HepG2 (cell line): ENCODE data around the gene ATG9A. TPM values are rescaled to one million over a fixed set of nuclear protein-coding genes. Genes with fewer than 3 reads are reported as not detected.

ENCODE experiments used
- ARID5B ChIP-seq: IDR thresholded peaks from 2 replicates; pipeline ENCODE4 v1.4.0; 2020; ENCODE audit warnings: mild to moderate bottlenecking, missing genetic modification reagents
- CEBPG ChIP-seq: IDR thresholded peaks from 2 replicates; pipeline ENCODE4 v1.6.1; 2016
- GFI1 ChIP-seq: sonication (generic); formaldehyde crosslinking; IDR thresholded peaks from 2 replicates; pipeline ENCODE4 v1.5.0; 2020; ENCODE audit warnings: missing genetic modification reagents, mild to moderate bottlenecking, borderline replicate concordance
- HDAC2 ChIP-seq: sonication (generic); formaldehyde crosslinking; IDR thresholded peaks from 2 replicates; pipeline ENCODE4 v1.4.0; 2020; ENCODE audit warnings: missing genetic modification reagents
- PHF5A ChIP-seq: IDR thresholded peaks from one replicate; pipeline ENCODE4 v1.6.1; 2018; ENCODE audit warnings: low read depth, missing genetic modification reagents; ENCODE audit not compliant: unreplicated experiment
- REL ChIP-seq: sonication (generic); formaldehyde crosslinking; conservative IDR thresholded peaks from 2 replicates; pipeline ENCODE4 v1.8.0; 2022; ENCODE audit warnings: mild to moderate bottlenecking, missing genetic modification reagents, moderate library complexity
- SMC3 ChIP-seq: IDR thresholded peaks from 2 replicates; pipeline ENCODE4 v1.6.1; 2011; ENCODE audit warnings: low read length, improper control_type of control experiment
- TCF7L2 ChIP-seq: IDR thresholded peaks from 2 replicates; pipeline ENCODE4 v1.6.1; 2011; ENCODE audit warnings: mild to moderate bottlenecking, low read depth, low read length, moderate library complexity
- TEAD3 ChIP-seq: optimal IDR thresholded peaks from 2 replicates; pipeline ENCODE3; 2016; ENCODE audit warnings: borderline replicate concordance
- ZBTB7A ChIP-seq: sonication (generic); formaldehyde crosslinking; IDR thresholded peaks from 2 replicates; pipeline ENCODE4 v1.8.0; 2022; ENCODE audit warnings: mild to moderate bottlenecking, missing genetic modification reagents
- ZFAT ChIP-seq: sonication (generic); formaldehyde crosslinking; conservative IDR thresholded peaks from 2 replicates; pipeline ENCODE4 v1.8.1; 2023; ENCODE audit warnings: missing genetic modification reagents, inconsistent platforms
- ZNF253 ChIP-seq: sonication (generic); formaldehyde crosslinking; IDR thresholded peaks from 2 replicates; pipeline ENCODE4 v1.8.0; 2022; ENCODE audit warnings: mild to moderate bottlenecking, missing genetic modification reagents, borderline replicate concordance
- ZNF274 ChIP-seq: sonication (generic); formaldehyde crosslinking; IDR thresholded peaks from 2 replicates; pipeline ENCODE4 v1.5.1; 2020; ENCODE audit warnings: mild to moderate bottlenecking, missing genetic modification reagents
- ZNF432 ChIP-seq: sonication (generic); formaldehyde crosslinking; IDR thresholded peaks from 2 replicates; pipeline ENCODE4 v1.5.0; 2020; ENCODE audit warnings: missing genetic modification reagents, mild to moderate bottlenecking, borderline replicate concordance
- ZNF629 ChIP-seq: sonication (generic); formaldehyde crosslinking; conservative IDR thresholded peaks from 2 replicates; pipeline ENCODE4 v1.5.0; 2020; ENCODE audit warnings: missing genetic modification reagents
- ZNF737 ChIP-seq: sonication (generic); formaldehyde crosslinking; IDR thresholded peaks from 2 replicates; pipeline ENCODE4 v1.5.0; 2020; ENCODE audit warnings: missing genetic modification reagents, mild to moderate bottlenecking, borderline replicate concordance
- ZNF83 ChIP-seq: sonication (generic); formaldehyde crosslinking; IDR thresholded peaks from 2 replicates; pipeline ENCODE4 v1.4.0; 2020; ENCODE audit warnings: missing genetic modification reagents, mild to moderate bottlenecking, borderline replicate concordance
- polyA plus RNA-seq, 8 experiments: library from polyadenylated mRNA; depleted of rRNA in 3 of 8; stranded (reverse) in 7 of 8; unstranded in 1 of 8; fragments of >200 nt; fragmentation: Illumina TruSeq in 4 of 8; extraction: Trizol in 4 of 8; gene quantifications; 2 replicates each; pipeline versions ENCODE4 v1.2.1 to v1.2.3, GENCODE V29; 2011 to 2016; ENCODE audit warnings: low read depth in 4 of 8, missing spikeins in 1 of 8, mixed read lengths in 1 of 8; ENCODE audit not compliant: insufficient read depth in 1 of 8
- total RNA-seq, 5 experiments: library from RNA; depleted of rRNA; stranded (reverse); fragments of >200 nt; fragmentation: Illumina TruSeq; extraction: Trizol; gene quantifications; 2 replicates each; pipeline ENCODE4 v1.2.3, GENCODE V29; 2016; ENCODE audit warnings: low read depth in 1 of 5
- TF ChIP-seq, protein P1 (sequence below): sonication (generic); formaldehyde crosslinking; IDR thresholded peaks from 2 replicates; pipeline ENCODE4 v1.5.0; 2020; ENCODE audit warnings: mild to moderate bottlenecking, missing genetic modification reagents, borderline replicate concordance

The ATG9A gene
- total and polyA plus RNA-seq, 2 of the 13 experiments (the other 11 are each of a cell fraction or from before 2014, with no cell fraction given) = 35.0 to 131 TPM

GRCh38 chr2:219249203-219249980, 20.0 kb upstream of the ATG9A start (continued):
- TF ChIP-seq ZNF83 (CRISPR knock-in tag) (0 out of 2 replicates have a peak, but pooled peaks have one; percentile 31), TEAD3 (peak; percentile 33), ZNF629 (CRISPR knock-in tag) (no peak), TCF7L2 (no peak), ZNF274 (CRISPR knock-in tag) (0 out of 2 replicates have a peak, but pooled peaks have one; percentile 40), HDAC2 (CRISPR knock-in tag) (peak; percentile 70), CEBPG (CRISPR knock-in tag) (no peak), ZFAT (CRISPR knock-in tag) (no peak), REL (CRISPR knock-in tag) (no peak), ARID5B (peak; percentile 70), ZNF432 (no peak), ZBTB7A (CRISPR knock-in tag) (no peak; the same call in 1 of the 2 replicates), PHF5A (CRISPR knock-in tag) (peak; percentile 71), GFI1 (CRISPR knock-in tag) (no peak), SMC3 (no peak; the same call in 1 of the 2 replicates), ZNF253 (CRISPR knock-in tag) (no peak; the same call in 1 of the 2 replicates), ZNF737 (CRISPR knock-in tag) (no peak)
- TF ChIP-seq, protein P1, sequence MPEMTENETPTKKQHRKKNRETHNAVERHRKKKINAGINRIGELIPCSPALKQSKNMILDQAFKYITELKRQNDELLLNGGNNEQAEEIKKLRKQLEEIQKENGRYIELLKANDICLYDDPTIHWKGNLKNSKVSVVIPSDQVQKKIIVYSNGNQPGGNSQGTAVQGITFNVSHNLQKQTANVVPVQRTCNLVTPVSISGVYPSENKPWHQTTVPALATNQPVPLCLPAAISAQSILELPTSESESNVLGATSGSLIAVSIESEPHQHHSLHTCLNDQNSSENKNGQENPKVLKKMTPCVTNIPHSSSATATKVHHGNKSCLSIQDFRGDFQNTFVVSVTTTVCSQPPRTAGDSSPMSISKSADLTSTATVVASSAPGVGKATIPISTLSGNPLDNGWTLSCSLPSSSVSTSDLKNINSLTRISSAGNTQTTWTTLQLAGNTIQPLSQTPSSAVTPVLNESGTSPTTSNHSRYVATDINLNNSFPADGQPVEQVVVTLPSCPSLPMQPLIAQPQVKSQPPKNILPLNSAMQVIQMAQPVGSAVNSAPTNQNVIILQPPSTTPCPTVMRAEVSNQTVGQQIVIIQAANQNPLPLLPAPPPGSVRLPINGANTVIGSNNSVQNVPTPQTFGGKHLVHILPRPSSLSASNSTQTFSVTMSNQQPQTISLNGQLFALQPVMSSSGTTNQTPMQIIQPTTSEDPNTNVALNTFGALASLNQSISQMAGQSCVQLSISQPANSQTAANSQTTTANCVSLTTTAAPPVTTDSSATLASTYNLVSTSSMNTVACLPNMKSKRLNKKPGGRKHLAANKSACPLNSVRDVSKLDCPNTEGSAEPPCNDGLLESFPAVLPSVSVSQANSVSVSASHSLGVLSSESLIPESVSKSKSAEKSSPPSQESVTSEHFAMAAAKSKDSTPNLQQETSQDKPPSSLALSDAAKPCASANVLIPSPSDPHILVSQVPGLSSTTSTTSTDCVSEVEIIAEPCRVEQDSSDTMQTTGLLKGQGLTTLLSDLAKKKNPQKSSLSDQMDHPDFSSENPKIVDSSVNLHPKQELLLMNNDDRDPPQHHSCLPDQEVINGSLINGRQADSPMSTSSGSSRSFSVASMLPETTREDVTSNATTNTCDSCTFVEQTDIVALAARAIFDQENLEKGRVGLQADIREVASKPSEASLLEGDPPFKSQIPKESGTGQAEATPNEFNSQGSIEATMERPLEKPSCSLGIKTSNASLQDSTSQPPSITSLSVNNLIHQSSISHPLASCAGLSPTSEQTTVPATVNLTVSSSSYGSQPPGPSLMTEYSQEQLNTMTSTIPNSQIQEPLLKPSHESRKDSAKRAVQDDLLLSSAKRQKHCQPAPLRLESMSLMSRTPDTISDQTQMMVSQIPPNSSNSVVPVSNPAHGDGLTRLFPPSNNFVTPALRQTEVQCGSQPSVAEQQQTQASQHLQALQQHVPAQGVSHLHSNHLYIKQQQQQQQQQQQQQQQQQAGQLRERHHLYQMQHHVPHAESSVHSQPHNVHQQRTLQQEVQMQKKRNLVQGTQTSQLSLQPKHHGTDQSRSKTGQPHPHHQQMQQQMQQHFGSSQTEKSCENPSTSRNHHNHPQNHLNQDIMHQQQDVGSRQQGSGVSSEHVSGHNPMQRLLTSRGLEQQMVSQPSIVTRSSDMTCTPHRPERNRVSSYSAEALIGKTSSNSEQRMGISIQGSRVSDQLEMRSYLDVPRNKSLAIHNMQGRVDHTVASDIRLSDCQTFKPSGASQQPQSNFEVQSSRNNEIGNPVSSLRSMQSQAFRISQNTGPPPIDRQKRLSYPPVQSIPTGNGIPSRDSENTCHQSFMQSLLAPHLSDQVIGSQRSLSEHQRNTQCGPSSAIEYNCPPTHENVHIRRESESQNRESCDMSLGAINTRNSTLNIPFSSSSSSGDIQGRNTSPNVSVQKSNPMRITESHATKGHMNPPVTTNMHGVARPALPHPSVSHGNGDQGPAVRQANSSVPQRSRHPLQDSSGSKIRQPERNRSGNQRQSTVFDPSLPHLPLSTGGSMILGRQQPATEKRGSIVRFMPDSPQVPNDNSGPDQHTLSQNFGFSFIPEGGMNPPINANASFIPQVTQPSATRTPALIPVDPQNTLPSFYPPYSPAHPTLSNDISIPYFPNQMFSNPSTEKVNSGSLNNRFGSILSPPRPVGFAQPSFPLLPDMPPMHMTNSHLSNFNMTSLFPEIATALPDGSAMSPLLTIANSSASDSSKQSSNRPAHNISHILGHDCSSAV (CRISPR knock-in tag) = 0 out of 2 replicates have a peak, but pooled peaks have one; percentile 83
